IPS DF 4.7 (cell line): ENCODE measurements around the gene ANKS3.

Source experiments
- DNase-seq: peaks from one replicate; pipeline ENCODE4 v3.0.0-alpha.2; 2013; ENCODE audit warnings: low spot score; ENCODE audit errors: extremely low read depth

Gene ANKS3, protein sequence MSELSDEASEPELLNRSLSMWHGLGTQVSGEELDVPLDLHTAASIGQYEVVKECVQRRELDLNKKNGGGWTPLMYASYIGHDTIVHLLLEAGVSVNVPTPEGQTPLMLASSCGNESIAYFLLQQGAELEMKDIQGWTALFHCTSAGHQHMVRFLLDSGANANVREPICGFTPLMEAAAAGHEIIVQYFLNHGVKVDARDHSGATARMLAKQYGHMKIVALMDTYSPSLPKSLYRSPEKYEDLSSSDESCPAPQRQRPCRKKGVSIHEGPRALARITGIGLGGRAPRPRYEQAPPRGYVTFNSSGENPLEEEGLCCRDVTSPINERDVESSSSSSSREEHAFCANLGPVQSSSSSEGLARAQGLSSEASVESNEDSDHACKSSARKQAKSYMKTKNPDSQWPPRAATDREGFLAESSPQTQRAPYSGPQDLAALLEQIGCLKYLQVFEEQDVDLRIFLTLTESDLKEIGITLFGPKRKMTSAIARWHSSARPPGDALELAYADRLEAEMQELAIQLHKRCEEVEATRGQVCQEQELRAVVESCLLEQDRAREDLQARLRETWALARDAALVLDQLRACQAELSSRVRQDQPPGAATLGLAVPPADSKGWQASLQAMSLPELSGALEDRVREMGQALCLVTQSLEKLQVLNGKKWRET

DNA sequence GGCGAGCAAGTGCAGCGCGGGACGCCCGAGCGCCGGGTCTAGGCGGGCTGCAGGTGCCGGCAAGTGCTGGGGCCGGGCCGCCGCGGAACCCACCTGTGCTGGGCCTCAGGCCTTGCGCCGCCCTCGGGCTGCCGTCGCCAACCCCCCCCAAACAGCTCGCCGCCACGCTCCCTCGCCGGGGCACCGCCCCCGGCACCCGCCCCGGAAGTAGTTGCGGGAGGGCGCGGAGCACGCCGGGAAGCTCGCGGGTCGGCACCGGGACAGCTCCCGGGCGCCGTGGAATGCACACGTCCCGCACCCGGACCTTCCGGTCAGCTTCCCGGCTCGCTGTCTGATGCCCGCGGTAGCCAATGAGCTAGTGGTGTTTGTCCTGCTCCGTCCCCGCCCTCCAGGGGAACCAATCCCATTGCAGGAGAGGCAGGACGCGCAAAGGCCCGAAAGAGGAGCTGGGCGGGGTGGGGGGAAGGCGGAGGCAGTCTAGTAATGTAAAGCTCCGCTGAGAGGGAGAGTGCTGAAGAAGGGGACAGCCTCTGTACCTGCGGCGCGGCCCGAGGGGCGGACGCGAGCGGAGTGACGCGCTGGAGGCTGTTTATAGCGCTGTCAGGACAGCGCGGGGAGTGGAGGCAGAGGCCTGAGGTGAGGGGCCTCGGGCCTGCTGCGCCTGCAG lies at the start of gene ANKS3, which contains the start of gene DNAAF8:
Gene ANKS3, minus strand, starts transcription at position 209 of the 667 bp plus-strand sequence. CDS start 4,122 bp downstream, outside the sequence.
Gene DNAAF8, plus strand, starts transcription at position 475 of the 667 bp plus-strand sequence. CDS start 1,978 bp downstream, outside the sequence.
- peak; percentile 87 for DNase-seq

DNA sequence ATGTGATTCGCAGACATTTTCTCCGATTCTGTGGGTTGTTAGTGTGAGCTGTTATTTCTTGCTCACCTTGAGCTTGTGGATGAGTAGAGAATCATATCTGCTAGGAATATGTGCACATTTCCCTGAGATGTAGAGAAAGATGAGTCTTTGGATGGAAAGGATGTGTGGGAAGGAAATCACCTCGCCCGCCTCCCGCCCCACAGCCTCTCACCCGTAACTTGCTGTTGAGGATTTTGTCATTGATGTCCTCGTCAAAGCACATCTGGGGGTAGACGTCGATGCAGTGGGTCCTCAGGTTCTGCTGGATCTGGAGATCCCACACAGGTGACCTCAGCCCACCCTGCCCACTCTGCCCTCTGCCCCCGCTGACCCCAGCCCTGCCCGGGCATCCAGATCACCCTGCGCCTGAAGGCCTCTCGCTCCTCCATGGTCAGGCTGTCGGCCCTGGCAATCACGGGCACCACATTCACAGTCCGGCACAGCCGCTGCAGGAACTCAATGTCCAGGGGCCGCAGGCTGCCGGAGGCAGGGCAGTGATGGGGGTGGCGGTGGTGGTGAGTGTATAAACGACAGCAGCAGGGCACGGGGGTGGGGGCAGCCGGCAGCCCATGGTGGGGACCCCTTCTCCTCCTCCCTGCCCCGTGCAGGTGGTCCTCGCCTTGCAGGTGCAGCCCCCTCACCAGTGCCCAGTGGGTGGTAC lies 49.3 kb upstream of the ANKS3 start:
- DNase-seq = no peak

DNA sequence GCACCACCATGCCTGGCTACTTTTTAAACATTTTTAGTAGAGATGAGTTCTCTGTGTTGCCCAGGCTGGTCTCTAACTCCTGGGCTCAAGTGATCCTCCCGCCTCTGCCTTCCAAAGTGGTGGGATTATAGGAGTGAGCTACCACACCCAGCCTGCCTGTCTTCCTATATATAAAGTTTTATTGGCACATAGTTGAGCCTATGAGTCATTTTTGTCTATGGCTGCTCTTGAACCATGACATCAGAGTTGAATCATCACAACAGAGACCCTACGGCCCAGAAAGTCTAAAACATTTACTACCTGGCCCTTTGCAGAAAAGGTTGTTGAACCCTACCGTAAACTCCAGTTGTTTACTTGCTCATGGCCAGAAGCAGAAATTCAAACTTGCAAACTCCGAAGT lies 46.2 kb upstream of the ANKS3 start:
- DNase-seq = no peak

DNA sequence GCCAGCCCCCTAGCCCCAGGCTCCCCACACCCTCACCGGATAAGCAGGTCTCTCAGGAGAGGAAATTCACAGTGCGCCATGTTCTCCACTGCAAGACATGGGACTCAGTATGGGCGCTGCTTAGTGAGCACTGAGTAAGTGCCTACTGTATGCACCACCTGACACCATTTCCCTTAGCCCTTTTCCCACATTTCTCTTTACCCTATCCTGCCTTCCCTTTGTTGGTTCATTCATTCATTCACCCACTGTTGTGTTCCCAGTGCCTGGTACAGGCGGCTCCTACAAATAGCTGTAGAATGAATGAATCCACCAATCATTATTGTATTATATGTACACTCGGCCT lies 44.0 kb upstream of the ANKS3 start:
- DNase-seq = no peak

DNA sequence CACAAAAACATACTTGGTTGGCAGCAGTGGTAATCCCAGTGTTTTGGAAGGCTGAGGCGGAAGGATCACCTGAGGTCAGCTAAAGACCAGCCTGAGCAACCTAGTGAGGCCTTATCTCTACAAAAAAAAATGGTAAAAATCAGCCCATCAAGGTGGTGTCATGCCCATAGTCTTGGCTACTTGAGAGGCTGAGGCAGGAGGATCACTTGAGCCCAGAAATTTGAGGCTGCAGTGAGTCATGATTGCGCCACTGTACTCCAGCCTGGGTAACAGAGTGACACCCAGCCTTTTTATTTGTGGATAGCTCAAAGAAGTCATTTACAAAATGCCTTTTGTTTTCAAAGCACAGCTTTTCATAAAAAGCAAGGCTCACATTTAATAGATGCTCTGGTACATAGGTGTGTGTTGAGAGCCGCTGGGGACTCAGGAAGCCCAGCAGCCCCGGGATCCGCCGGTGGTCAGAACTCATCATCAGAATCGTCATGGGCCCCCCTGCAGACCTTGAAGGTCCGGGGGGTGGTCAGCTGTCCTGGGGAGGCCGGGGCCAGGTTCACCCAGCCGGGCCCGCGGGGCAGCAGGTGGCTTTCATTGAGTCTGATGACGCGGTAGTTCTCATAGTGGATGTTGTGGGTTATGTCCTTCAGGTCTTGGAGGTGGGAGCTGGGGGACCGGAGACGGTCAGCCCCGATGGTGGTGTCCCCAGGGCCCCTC lies 43.4 kb upstream of the ANKS3 start:
- no peak for DNase-seq

DNA sequence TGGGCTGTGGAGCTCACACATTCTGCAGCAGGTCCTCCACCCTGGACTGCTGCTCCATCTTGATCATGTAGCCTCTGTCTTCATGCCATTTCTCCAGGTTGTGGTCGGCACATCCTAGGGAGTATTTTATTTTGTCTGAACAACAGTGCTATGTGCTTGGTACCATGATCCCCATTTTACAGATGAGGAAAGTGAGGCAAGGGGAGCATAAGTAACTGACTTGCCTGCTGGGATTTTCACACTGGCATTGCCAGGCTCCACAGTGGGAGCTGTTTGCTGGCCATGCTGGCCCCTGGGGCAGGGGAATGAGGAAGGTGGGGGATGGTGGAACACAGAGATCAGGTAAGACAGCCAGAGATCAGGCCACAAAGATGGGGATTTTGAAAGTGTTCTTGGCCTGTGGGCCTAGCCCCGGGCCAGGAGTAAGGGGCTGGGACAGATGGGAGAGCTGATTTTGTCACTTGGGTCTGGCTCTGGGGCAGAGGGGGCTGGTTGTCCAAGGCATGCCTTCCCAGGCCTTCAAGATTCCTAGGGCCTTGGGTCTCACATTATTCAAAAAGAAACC lies 42.2 kb upstream of the ANKS3 start:
- no peak for DNase-seq

DNA sequence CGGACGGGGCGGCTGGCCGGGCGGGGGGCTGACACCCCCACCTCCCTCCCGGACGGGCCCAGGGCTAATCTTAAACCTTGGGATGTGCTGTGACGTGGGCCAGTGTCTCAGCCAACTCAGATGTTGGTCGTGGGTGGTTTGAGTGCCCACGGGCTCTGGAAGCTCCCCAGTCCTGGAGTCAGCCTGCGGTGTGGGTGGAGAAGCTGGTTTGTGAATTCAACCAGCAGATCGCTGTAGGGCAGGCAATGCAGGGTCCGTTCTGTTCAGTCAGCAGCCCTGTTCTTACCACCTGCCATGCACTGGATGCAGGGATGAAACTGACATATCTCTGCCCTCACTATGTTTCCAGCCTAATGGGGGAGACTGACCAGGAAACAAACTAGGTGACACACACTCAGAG lies 40.9 kb upstream of the ANKS3 start:
- DNase-seq = no peak

DNA sequence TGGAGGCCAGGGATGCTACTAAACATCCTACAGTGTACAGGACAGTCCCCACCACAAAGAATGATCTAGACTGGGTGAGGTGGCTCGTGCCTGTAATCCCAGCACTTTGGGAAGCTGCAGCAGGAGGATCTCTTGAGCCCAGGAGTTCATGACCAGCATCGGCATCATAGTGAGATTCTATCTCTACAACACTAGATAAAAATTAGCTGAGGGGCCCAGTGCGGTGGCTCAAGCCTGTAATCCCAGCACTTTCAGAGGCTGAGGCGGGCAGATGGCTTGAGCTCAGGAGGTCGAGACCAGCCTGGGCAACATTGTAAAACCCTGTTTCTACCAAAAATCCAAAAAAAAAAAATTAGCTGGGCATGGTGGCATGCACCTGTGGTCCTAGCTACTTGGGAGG lies 38.3 kb upstream of the ANKS3 start:
- no peak for DNase-seq

DNA sequence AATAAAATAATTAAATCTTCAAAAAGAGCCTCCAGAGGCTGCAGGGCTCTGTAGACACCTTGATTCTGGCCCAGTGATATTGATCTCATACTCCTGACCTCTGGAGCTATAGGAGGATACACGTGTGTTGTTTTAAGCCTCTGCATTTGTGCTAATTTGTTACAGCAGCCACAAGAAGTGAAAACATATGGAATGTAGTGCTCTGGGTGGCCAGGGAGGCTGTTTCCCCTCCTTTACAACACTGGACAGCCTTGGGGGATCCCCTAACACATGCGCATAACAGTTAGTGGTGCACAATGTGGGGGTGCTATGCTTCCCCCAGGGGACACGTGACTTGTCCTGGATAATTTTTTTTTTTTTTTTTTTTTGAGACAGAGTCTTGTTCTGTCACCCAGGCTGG lies 37.6 kb upstream of the ANKS3 start:
- DNase-seq = no peak

DNA sequence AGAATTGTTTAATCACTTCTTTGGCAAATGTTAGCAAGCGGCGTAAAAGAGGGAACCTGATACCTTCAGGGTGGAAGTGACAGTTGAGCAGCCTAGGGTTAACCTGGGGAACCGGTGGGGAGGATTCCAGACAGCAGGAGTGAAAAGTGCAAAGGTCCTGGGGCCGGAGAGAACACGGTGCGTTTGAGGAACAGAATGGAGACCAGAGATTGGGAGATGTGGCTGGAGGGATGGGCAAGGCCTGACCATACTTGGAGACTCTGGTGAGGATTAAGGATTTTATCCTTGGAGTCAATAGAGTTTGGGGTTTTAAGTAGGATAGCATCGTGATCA lies 35.2 kb upstream of the ANKS3 start:
- DNase-seq = no peak

DNA sequence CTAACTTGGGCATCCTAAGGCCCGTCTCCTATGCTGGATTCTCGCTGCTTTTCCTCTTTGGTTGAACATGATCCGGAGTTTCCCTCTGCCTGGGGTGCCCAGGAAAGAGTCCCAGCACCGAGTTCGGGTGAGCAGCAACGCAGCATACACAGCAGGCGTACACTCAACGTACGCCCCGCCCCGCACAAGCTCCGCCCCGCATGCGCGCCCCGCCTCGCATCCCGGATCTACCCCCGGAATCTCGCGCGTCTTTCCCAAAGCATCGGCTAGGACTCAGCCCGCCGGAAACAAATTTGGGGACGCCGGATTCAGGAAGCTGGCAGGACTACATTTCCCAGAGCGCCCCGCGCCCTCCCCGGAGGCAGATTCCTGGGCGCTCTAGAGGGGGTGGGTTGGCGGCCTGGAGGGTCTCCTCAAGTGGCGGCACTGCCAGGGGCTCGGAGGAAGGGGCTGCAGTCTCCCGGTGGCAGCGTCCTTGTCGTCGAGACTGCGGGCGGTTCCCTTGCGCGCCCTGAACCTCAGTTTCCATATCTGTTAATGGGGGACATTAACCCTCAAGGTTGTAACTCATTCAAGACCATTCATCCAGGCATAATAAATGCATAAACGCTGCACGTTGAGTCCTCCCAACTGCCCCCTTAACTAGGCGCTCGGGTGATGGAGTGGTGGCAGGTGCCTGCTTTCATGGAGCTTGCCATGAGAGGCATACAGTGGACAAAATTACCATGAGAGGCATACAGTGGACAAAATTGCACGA lies 34.7 kb upstream of the ANKS3 start:
- DNase-seq = peak; percentile 79

DNA sequence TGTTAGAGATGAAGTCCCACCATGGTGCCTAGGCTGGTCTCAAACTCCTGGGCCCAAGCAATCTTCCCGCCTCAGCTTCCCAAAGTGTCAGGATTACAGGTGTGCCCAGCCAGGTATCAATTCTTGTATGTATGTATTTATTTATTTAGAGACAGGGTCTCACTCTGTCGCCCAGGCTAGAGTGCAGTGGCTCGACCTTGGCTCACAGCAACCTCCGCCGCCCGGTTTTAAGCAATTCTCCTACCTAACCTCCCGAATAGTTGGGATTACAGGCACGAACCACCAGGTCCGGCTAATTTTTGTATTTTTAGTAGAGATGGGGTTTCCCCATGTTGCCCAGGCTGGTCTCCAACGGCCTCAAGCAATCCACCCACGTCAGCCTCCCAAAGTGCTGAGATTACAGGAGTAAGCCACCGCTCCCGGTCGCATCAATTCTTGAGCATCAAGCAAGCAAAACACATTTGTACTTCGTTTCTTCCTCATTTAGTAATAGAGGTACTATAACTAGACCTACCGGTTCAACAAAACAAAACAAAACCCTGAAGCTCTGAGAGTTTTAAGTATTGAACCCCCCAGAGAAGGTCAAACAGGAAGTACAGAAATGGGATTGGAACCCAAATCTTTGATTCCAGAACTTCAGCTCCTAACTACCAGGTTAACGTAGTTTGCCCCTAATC lies 33.9 kb upstream of the ANKS3 start:
- no peak for DNase-seq

DNA sequence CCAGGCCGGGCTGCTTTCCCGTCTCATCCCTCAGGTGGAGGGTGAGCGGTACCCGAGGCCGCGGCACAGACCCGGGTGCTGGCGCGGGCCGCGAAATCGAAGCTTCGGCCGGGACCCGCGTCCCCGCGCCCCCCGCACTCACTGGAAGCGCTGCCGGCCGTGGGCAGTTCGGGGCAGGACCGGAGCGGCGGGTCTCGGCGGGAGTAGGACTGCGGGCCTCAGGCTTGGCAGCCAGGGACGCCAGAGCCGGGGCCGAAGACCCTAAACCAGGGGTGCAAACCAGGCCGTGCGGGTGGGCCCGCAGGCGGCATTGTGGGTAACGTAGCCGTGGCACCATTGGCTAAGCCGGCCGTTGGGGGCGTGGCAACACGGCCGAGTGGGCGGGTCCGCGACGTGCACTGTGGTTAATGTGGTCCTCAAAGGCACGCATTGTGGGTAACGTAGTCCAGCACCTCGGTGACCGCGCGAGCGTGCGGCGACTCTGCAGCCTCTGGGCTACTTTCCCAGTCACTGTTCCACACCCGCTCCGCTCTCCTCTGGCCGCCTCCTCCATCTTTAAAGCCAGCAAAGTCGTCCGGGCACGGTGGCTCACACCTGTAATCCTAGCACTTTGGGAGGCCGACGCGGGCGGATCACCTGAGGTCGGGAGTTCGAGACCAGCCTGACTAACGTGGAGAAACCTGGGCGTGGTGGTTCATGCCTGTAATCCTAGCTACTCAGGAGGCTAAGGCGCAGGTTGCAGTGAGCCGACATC lies 33.0 kb upstream of the ANKS3 start, which contains the start of gene ZNF500:
Gene ZNF500, minus strand, starts transcription at position 288 of the 754 bp plus-strand sequence. CDS start 1,184 bp downstream, outside the sequence.
- DNase-seq = peak; percentile 95

DNA sequence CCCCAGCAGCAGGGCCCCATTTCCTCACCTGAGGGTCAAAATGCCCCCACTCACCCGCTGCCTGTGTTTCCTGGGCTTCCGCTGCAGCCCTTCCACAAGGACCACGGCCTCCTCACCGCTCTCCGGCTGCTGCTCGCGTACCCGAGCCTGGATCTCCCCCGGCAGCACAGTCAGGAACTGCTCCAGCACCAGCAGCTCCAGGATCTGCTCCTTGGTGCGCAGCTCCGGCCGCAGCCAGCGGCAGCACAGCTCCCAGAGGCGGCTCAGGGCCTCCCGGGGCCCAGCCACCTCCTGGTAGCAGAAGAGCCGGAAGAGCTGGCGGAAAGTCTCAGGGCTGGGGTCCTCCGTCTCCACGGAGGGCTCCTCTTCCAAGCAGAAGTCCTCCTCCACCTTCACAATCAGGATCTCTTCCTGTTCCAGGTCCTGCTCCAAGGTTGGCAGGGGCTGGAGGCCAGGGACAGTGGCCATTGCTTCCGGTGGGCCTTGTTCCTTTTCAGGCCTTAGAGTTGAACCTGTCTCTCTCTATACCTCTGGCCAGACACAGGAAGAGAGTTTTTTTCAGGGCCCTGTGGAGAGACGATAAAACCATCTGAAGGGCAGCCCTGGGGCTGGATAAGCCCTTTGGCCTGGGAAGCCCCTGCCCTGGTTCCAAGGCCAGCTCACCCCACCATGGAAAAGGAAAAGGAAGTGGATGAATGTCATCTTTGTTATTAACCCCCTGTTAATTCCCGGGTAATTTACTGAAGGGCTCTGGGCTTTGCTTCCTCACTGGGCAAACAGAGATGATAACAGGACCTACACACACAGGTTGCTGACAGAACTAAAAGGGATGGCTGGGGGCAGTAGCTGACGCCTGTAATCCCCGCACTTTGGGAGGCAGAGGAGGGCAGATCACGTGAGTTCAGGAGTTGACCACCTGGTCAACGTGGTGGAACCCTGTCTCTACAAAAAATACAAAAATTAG lies 31.7 kb upstream of the ANKS3 start:
- no peak for DNase-seq

DNA sequence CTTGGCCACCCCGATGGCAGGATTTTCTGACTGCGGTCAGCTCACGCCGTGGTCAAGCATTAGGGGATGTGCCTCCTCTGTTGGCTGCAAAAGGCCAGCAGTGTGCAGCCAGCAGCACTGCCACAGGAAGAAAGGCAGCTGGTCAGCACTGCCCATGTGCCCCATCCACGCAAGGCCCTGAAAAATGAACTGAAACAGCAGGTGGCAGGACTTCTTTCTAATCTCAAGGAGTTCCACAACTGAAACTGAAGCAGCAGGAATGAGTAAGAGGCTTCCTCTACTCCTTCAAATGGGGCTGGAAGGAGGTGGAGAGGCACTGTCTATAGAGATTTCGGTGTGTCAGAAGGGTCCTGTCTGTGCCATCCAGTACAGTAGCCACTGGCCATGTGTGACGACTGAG lies 29.7 kb upstream of the ANKS3 start:
- no peak for DNase-seq

DNA sequence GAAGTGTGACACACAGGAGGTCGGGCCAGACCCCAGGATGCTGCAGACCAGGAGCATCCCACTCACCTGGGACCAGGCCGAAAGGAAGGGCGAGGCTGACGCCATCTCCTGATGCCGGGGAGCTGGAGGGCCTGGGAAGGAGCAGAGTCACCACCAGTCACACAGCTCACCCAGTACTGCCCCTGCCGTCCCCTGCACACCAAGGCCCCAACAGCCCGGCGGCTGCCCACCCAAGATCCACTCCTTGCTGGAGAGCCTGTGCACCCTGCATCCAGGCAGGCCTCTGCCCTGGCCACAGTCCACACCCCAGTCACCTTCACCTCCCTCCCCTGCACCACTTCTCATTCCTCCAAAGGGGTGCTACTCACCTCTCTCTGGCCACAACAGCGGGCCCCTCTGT lies 28.1 kb upstream of the ANKS3 start:
- no peak for DNase-seq

DNA sequence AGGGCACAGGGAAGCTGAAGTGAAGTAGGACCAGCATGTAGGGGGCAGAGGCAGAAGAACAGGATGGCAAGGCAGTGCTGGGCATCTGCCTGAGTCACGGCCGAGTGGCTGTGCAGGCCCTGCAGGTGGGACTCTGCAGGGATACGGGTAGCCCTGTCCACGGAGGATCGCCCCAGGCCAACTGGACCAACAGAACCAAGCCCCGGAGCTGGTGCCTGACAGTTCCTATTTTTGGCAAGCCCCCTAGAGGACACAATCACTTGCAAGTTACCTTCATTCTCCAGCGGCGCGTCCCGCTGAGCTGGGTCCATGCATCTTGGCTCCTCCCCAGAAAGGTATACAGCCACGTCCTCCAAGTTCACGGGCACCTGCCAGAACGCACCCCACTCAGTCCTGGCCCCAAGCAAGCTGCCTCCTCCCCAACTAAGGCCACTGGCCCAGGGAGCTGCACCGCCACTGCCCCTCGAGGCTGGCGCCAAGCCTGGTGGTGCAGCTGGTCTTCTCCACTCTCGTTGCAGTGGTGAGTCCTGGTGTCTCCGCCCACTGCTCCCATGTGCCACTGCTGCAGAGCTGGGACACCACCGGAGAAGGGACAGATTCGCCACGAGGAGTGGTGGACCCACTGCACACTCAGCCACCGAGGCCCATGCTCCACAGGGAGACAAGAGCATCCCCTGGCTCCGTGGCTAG lies 26.3 kb upstream of the ANKS3 start:
- no peak for DNase-seq
